NCI-H1417 (cell line): ENCODE data around the gene FJX1.
"Not testable (repeated sequence)": the region's sequence is repeated elsewhere in the genome, so short reads cannot be mapped to it uniquely, and the experiment has no call there.

ENCODE experiments used
- DNase-seq, 3 experiments: peaks; one replicate each; lab custom pipeline; 2025; lab: John Stamatoyannopoulos, UW

FJX1 gene

DNA sequence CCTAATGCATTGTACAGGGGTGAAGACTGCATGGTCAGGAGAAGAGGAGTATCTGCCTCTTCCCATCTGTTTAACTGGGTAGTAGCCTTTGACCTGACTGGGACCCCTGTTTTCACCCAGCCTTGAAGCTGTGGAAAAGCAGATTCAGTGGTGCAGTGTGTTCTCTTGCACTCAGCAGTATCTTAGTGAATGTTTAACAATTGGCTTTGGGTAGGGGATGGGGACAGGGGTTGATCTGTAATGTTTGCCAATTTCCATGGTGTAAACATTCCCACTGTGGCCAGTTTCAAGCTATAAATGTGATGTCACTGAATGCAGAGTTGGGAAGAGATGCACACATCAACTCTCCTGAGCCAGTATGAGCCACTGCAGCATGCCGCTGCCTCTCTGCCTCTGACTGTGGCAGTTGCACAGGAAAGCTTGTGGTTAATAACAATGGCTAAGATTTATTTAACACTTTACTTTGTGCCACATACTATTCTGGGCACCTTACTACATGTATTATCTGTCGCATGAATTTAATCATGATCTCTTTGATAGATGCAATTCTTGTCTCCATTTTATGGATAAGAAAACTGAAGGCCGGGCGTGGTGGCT lies 15.7 kb downstream of the FJX1 start:
- DNase-seq = no peak

DNA sequence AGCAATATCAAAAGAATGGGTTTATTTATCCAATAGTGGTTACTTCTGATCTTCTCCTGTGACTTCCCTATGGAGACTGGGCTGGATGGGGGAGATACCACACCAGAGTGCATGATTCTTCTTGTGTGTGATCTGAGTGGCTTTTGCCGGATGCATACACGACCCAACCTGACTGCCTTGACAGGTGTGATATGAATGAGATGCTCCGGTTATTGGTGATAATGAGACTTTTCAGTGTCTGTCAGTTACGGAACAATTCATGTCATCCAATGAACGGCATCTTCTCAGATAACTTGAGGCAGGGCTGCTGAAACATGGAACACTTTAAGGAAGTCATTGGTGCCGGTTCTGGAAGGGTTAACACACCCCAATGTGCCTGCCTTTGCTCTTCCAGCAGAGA lies 17.7 kb downstream of the FJX1 start:
- no peak for DNase-seq

DNA sequence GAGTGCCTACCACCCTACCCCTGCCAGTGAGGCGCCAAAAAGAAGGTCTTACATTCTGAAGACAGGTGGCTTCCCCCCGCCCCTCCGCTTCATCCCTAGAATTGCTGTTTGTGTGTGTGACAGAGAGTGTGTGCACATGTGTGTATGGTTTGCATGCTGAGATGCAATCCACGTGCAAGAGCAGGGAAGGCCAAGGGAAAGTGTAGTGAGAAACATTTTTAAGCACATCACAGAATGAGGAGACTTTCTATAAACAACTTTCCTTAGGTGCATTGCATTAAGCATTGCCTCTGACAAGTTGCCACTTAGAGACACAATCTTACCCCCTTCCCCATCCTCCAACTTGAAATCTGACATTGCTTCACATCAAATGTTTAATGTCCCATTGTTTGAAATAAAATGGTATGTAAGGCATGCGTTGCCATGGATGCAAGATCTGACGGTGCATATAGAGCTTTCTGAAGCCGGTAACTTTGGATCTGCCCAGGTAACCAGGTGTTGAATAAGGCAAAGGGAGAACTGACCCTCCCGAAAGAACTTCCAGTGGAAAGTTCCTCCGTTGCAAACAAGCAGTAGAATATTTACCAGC lies 21.4 kb downstream of the FJX1 start:
- peak in 1 of 3 experiments; percentile 74 for DNase-seq

DNA sequence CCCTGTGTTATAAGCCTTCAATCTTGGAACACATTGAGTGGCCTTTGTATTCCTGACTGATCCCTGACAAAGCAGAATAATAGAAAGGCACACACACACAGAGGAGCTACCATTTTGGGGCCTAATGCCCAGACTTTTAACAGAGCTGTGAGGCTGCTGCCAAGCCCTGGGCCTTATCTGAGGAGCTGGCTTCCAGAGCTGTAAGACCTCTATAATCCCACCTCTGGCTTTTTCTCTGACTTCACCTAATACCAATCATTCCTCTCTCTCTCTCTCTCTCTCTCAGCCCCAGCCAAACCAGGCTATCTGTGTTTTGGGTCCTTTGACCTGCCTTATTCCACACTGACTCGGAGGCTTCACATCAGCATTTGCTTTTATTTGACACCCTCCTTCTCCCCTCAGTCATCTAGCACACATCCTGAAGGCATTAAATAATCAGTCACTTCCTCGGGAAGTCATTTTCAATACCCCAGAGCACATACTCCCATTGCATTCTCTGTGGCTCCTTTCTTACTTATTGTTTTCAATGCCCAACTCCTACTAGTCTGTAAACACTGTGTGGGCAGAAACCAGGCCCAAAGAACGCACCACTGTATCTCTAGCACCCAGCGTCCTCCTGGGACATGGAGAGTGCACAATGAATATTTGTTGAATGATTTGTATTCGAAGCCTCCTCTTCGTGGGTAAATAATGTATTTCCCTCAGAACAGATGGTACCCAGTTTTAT lies 23.1 kb downstream of the FJX1 start:
- DNase-seq = no peak

DNA sequence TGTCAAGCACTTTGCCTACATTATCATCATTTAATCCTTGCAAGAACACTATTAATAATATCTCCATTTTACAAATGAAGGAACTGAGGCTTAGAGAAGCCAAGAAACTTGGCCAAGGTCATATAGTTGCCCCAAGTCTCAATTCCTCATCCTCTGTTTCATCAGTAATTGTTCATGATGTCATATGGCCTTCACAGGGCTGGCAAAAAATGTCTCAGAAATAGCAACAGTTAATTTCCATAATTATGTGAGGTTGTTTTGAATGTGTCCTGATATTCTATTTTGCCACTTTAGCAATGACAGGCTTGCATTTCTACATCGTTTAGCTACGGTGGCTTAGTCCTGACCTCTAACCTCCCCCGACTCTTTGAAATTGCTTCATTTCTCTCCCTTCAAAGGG lies 23.7 kb downstream of the FJX1 start:
- DNase-seq = no peak

DNA sequence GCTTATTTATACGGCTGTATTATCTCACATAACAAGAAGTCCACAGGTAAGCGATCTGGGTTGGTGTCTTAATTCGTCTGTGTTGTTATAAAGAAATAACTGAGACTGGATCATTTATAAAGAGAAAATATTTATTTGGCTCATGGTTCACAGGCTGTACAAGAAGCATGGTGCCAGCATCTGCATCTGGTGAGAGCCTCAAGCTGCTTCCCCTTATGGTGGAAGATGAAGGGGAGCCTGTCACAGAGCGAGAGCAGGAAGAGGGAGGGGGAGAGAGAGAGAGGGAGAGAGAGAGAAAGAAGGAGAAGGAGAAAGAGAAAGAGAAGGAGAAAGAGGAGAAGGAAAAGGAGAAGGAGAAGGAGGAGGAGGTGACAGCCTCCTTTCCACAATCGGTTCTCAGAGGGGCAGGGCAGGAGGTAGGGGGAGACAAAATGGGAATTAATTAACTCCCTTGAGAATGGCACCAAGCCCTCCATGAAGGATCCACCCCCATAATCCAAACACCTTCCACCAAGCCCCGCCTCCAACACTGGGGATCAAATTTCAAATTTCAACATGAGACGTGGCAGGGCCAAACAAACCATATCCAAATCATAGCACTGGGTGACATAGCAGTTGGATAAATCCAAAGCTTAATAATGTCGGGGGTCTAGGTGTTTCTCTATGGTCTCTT lies 29.3 kb downstream of the FJX1 start:
- DNase-seq = peak in 2 of 3 experiments; percentile 22 to 53

DNA sequence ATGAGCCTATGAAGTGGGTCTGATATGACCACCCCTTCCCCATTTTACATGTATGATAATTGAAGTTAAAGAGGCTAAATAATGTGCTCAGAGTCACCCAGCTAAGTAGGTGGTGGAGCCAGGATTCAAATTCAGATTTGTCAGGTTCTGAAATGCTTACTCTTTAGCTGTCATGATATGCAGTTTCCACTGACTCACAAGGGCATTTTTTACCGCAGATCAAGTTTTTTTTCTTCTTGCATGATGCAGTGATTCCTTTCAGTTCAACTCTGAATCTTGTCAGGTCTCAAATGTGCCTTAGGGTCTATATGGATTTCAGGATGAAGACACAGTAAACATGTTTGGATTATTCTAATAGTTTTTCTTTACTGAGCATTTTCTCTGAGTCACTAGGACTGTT lies 31.7 kb downstream of the FJX1 start:
- DNase-seq = no peak

DNA sequence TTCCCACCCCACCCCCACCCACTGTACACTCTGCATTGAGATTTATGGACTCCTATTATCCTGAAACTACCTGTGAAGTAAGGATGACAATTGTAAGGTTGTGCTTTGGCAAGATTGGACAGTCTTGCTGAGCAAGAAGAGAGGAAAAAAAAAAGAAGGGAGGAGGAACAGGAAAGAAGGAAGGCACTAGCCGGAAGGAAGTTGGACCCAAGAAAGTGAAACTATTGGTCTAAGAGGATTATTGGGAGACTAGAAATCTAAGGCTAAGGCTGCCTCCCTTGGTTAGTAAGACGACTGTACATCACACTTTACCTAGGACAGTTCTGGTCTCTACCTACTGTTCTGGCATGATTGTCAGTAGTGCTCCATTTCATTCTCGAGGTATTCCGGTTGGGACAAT lies 32.2 kb downstream of the FJX1 start:
- DNase-seq = no peak

DNA sequence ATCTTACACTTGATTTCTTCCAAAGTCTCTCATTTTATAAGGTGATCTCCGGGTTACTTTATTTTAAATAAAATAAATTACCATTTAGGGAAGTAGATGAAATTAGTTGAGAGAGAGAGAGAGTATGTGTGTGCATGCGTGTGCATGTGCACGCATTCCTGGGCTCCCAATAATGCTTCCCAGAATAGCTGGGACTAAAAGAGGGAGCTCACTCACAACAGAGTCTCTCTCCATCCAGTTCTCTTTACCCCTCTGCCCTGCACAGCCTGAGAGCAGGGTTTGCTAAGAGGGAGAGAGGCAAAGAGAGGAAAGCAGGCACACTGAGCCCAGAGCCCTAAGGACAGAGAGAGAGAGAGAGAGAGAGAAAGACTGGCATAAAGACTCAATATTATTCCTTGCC lies 33.0 kb downstream of the FJX1 start:
- DNase-seq = no peak

DNA sequence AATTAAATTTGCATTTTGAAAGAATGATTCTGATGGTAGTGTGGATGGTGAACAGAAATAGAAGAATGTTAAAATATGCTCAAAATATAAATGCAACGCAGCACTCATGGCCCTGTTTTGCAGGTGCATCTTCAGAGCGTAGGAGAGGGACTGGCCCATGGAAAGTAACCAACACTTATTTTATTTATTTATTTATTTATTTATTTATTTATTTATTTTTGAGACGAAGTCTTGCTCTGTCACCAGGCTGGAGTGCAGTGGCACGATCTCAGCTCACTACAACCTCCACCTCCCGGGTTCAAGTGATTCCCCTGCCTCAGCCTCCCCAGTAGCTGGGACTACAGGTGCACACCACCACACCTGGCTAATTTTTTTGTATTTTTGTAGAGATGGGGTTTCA lies 34.5 kb downstream of the FJX1 start:
- DNase-seq = not testable (repeated sequence)

DNA sequence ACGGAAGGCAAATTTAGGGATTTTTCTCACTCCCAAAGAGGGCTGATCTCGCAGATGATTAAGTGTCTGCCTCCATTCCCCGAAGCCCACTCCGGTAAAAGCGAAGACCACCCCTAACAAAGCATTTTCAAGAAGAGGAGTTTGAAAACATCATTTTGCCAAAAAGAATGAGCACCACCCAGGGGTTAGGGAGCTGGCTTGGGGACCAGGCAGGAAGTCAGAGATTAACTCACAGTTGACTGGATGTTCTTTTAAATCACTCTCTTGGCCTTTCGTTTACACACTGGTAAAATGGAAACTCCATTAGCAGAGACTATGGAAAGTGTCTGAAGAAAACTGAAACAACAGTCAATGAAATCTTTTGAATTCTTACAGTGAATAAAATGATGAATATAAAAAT lies 36.5 kb downstream of the FJX1 start:
- peak in 1 of 3 experiments; percentile 41 for DNase-seq

DNA sequence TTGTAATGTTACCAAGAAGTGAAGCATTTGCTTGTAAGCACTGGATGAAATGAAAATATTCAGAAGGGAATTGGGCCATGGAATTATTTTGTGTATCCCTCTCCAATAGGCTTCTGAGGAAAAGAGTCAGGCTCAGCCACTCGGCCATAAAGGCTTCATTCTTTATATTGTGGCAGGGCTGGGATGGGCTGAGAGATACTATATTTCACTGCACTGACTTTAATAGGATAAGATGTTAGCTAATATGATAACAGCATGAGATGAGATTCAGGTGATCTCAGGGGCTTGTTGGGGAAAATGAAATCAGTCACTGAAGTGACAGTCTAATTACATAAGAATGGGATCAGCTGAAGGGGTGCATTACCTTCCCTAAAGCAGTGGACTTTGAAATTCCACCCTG lies 37.0 kb downstream of the FJX1 start:
- DNase-seq = no peak

DNA sequence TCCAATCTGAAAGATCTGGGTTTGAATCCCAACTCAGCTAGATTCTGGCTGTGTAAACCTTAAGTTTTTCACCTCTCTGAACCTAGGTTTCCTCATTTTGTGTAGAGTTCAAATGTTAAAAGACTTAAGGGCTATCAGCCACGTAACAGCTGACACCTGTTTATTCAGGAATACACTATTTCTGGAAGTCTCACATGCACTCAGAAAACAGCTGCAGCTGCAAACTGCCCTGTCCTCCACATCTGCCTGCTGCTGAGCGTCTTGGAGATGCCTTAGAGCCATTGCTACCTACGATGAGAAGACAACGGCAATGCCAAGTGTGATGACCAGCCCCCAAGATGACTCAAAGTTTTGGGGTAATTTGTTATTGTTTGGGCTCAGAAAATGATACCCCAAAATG lies 37.6 kb downstream of the FJX1 start:
- DNase-seq = no peak

DNA sequence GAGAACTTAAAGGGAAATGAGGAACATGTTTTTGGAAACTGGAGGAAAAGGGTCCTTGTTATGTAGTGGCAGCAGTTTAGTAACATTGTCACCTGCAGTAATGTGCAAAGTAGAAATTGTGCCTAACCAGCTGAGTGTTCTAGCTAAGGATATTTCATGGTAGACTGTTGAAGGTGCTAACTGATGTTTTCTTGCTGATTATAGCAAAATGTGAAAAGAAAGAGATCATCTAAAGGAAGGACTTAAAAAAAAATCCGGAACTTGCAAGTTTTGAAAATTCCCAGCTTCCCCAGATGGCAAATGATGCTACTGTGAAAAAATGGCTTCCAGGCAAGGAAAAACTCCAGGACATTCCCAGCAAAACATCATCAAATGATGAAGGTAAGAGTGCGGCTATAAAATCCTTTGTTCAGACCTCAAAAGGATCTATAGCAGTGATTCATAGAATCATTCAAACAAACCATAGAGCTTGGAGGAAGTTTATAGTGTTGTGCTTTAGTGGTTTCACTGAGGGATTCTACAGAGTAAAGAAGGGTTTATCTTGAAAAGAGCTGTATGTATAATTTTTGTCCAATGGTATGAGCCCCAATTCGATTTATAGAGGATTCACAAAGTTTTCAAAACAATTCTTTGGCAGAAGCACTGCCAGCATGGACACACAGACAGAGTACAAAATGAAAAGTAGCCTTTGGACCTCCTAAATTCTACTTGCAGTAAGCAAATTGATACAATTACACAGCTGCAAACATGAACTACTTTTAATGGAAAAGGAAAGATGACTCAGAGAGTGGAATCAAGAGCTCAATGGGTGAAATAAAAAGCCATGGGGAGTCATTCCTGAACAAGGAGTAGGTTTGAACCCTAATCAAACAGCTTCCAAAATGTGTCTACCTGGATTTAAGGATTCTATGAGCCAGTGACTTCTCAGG lies 40.0 kb downstream of the FJX1 start:
- DNase-seq = no peak

DNA sequence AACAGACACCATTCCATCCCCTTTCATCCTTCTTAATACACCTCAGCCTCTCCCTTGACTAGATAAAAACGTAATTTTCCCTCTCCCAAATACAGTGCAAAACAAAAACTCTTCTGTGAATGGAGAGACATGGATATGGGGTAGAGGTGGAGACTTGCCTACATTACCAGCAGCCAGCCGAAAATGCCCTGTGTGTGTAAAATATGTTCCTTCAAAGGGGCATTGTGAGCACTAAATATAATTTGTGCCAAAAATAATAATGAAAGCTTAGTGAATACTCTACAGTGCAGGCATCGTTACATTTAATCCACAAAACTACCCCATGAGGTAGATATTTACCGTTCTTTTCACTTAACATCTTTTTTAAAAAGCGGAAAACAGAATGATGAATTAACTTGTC lies 43.3 kb downstream of the FJX1 start:
- peak in 1 of 3 experiments; percentile 59 for DNase-seq

DNA sequence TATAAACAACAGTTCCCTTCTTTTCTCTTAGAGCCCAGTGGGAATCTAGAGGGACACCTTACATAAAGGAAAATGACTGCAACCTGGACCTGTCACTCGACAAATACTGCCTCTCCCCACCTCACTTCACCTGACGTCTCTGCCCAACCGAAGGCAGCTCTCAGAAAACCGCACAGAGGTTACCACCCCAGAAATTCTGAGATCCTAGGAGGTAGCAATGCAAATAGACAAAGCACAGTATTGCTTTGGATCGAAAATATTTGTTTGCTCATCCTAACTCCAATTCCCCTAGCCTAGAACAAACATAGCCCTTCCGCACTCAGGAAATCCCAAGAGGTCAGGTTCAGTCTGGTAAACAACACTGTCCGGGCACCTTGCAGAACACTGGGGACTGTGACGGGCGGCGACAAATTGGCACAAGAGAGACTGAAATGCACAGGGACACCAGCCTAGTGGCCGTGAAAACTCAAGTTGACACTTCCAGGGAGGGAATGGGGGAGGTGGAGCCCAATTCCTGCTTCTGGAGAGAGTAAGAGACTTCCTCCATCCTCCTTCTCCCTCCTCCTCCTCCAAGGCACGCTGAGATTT lies 43.9 kb downstream of the FJX1 start:
- DNase-seq = peak; percentile 75 to 89 (median 80)

DNA sequence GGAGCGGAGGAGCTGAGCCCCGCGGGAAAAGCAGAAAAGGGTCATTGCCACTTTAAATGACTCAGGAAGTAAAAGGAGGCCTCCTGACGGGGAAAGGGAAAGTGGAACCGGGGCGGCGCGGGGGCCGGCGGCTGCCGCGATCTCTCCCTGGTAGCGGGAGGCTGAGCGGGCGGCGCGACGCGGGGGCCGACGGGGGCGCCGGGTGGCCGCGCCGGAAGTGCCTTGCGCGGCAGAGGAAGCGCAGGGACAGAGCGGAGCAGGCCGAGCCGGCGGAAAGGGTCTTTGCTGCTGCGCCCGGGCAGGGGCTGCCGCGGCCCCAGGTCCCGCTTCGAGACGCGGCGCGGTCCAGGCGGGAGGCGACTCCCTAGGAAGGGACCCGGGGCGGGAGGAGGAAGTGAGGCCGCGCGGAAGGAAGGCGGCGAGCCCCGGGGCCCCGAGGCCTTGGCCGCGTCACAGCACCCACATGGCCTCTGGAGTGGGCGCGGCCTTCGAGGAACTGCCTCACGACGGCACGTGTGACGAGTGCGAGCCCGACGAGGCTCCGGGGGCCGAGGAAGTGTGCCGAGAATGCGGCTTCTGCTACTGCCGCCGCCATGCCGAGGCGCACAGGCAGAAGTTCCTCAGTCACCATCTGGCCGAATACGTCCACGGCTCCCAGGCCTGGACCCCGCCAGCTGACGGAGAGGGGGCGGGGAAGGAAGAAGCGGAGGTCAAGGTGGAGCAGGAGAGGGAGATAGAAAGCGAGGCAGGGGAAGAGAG lies 44.6 kb downstream of the FJX1 start, which contains the start of gene TRIM44:
Gene TRIM44, plus strand, starts transcription at position 127 of the 759 bp plus-strand sequence. Its CDS starts 337 bp downstream, at position 464.
- peak; percentile 66 to 97 (median 94) for DNase-seq

DNA sequence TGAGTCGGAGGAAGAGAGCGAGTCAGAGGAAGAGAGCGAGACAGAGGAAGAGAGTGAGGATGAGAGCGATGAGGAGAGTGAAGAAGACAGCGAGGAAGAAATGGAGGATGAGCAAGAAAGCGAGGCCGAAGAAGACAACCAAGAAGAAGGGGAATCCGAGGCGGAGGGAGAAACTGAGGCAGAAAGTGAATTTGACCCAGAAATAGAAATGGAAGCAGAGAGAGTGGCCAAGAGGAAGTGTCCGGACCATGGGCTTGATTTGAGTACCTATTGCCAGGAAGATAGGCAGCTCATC lies 45.1 kb downstream of the FJX1 start:
- peak in 2 of 3 experiments; percentile 52 to 70 for DNase-seq

DNA sequence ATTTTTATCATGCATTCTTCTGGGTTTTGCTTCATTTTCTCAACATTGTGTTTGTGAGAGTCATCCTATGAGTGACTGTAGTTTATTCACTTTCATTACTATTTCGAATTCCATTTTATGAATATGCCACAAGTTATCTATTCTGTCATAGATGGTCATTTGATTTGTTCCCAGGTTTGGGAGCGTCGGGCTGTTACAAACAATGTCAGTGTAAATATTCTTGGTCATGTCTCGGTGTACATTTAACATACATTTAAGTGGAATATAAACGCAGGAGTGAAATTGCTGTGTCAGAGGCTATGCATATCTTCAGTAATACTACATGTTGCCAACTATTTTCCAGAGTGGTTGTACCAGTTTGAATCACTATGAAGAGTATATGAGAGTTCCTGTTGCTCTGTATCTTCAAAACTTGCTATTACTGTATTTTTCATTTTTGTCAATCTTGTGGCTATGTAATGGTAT lies 46.7 kb downstream of the FJX1 start:
- DNase-seq = peak in 1 of 3 experiments; percentile 9

DNA sequence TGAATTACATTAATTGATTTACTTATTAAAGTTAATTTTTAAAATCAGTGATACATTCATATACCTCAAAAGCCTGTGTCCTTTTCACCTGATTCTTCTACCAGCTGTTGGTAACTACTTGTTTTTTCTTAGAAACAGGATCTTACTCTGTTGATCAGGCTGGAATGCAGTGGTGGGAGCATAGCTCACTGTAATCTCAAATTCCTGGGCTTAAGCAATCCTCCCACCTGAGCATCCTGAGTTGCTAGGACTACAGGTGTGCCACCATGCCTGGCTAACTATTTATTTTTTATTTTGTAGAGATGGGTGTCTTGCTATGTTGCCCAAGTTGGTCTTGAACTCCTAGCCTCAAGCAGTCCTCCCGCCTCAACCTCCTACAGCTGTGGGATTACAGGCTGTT lies 49.0 kb downstream of the FJX1 start:
- DNase-seq = no peak

DNA sequence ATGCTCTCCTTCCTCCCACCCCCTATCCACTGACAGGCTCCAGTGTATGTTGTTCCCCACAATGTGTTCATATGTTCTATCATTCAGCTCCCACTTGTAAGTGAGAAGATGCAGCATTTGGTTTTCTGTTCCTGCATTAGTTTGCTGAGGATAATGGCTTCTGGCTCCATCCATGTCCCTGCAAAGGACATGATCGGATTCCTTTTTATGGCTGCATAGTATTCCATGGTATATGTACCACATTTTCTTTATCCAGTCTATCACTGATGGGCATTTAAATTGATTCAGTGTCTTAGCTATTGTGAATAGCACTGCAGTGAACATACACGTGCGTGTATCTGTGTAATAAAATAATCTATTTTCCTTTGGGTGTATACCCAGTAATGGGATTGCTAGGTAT lies 50.1 kb downstream of the FJX1 start:
- DNase-seq = not testable (repeated sequence)
